Stimulated activated CD8-positive, alpha-beta memory T cell treated with anti-CD3 and anti-CD28 coated beads, Interleukin-7, amount 100 ng/mL, for 48 hours (primary cell): Measurements from ENCODE around the gene GNB1.
A peak's percentile ranks its signal among the peaks of the same experiment; 100 is the strongest.

Experiments used
- DNase-seq, 2 donors: peaks; one replicate each; pipeline ENCODE4 v3.0.0-alpha.2; 2020; ENCODE audit warnings: low read depth in 1 of 2; ENCODE audit errors: extremely low read depth in 1 of 2

The GNB1 gene

DNA sequence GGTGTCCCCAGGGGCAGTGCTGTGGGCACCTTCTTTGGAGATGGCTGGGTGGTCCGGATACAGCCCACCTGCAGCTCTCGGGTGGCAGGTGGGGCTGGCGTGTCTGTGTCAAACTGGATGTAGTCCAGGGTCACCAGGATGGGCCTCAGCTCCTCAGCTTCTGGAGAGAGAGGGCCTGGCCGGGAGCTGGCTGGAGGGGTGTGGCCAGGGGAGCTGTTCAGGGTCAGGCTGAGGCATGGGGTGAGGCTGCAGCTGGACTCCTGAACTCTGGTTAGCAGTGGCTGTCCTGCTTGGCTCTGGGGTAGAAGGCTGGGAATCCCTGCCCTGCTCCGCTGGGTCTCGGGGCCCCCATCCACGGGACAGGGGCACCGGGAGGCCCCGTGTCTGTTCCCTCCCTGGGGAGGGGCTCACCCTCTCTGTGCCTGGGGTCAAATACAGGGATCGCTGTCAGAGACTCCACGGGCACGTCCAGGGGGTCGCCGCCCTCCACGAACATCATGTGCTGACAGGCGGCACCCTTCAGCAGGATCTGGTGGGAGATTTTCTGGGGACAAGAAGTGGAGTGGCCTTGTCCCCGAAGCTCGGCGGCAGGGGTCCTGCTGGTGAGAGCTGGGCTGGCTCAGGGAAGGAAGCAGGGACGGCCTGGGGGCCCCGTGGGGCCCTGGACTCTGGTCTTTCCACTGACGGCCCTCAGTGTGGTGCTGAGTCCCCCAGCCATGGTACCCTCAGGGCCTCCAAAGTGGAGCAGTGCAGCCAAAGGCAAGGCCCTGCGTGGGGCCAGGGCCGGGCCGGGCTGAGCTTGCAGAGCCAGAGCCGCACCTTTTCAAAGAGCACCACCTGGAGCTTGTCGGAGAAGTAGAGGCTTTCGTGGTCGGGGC, 32.3 kb upstream of the GNB1 start:
- no peak for DNase-seq

DNA sequence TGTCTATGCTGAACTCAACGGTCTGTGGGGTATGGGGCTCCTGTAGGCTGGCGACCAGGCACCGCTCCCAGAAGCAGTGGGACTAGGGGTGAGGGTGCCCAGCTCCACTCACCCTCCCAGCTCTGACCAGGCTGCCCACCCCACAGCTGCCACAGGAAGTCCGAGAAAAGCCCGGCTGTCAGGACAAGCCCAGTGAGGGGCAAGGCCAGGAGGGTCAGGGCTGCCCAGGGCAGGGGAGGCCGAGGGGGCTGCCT, 31.7 kb upstream of the GNB1 start:
- no peak for DNase-seq

DNA sequence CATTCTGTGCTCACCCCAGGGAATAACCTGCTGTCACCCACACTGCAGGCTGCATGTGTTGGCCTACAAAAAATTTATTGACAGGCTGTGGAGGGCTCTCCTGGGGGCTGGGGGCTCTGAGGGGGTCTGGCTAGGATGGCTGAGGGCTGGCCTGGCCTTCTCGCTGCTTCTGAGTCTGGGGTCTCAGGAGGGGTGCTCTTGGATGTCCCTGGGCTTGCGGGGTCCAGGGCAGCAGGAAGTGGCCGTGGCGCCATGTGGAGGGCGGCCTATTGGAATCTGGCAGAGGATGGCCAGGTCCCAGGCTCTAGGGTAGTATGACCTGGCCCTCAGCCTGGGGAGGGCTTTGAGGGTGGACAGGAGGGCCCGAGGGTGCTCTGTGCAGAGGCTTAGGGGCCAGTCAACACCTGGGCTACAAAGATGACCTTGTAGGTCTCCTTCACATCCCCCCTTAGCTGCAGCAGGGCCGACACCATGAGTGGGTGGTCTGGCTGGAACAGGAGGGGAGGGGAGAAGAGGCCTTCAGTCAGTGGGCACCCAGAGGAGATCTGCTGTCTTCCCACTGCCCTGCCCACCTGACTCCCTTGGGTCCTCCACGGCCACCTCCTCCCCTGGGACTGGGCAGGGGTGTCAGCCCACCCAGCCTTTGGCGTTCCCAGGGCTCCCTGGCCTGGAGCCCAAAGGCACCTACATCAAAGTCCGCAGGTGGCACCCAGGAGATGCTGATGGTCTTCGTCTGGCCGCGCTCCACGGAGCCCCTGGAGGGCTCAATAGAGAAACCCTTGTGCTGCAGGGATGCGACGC, 31.2 kb upstream of the GNB1 start:
- DNase-seq, result no peak

DNA sequence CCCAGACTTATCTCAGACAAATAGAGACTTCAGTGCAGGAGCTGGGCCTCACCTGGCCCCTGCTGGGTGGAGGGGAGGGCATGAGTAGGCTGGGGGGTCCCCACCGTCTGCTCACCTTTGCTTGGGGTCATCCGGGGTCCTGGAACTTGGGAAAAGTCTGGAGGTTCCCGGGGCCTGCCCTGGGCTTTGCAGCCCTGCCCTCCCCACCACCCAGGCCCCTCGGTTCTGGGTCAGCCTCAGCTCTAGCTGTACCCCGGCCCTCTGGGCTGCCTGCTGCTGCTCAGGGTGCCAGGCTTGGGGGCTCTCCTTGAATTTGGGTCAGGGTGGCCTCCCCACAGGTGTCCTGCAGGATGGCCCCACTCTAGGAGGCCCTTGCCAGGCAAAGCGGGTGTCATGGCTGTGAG, 30.6 kb upstream of the GNB1 start:
- DNase-seq, result no peak

DNA sequence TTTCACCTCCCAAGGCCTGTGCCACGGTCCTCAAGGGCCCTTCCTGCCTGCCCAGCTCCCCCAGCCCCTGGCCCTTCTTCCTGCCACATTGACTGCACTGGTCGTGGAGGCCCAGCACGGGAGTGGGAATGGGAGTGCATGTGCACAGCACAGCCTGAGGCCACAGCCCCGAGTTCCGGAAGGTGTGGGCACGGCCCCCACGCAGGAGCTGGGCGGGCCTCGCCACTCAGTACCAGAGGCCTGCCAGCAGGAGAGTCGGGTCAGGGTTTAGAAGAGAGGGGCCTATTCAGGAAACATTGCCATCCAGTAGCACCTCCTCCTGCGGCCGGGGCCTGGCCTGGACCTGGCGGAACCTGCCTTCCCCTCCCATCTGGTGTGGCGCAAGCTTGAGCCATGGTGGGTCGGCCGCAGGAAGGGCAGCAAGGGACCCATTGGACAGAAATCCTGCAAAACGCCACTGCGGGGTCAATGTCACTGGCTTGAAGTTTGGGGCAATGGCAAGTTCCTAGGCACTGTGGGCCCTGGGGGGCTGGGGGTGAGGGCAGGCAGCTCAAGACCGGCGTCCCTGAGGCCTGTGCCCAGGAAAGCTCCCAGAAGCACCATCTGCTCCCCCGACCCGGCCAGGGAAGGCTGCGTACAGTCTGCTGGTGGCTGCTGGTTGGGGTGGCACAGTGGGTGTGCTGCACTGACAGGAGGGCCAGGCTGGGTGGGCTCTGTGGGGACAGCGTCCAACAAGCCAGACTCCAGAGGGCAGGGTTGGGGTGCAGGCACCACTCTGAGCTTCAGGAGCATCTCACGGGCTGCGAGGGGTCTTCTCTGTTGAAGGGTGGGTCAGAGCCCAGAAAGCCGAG, 29.9 kb upstream of the GNB1 start:
- DNase-seq, result no peak

DNA sequence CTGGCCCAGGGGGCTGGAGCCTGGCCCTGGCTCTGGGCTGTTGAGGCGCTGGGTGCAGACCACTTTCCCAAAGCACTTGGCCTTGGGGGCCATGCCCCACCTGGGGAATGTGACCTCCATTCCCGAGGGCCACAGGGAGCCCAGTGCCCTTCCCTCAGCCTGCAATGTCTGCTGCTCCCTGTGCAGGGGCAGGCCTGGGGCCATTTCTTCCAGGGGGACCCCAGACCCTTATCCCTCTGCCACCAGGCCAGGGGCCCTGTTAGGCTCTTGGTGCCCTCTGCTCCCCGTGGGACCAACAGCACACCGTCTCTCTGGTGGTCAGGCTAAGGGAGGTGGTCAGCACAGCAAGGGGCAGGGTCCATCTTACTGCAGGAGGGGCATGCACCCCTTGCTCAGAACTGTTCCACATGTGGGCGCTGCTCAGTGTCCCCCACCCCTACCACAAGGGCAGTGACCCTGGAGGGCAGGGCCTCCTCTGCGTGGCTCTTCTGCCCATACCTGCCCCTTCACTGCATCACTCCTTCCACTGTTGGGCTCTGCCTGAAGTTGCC, 29.2 kb upstream of the GNB1 start:
- DNase-seq, result no peak

DNA sequence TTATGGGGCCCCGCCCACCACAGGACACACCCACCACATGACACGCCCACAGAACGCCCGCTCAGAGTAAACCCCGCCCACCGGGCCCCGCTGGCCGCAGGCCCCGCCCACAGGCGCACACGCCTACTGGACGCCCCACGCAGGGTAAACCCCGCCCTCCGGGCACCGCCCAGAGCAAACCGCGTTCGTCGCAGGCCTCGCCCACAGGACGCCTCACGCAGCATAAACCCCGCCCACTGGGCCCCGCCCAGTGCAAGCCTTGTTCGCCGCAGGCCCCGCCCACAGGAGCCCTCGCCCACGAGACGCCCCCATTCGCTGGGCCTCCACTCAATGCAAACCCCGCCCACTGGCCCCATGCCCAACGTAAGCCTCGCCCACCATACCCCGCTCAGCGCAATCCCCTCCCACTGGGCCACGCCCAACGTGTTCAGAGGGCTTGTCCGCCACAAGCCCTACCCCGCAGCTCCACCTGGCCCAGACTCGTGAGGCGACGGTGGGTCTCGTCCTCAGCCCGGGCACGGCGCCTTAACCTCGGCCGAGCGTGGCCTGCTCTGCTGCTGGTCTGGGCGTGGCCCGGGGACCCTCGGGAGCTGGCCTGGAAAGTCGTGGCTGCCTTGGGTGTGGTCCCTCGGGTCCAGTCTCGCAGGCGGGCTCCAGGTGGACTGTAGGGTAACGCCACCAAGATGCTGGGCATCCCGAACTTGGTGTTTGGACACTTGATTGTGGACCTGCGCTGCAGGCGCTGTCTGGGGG, 28.6 kb upstream of the GNB1 start:
- peak; percentile 97 to 99 for DNase-seq

DNA sequence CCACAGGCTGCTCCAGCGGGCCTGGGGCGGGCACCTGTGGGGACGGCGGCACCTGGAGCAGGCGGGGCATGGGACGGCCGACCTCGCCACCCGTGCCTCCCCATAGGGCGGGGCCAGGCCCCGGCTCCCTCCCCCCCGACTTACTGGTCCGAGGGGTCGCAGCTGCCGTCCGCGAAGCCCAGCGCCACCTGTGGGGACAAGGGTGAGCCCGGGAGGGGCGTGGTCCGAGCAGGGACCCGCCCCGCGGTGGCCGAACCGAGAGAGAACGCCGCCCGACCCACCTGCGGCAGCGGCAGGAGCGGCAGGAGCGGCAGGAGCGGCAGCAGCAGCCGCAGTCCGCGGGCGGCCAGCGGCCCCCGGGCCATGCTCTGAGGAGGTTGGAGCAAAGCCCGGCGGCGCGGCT, 28.0 kb upstream of the GNB1 start, which contains the start of gene TMEM52:
Gene TMEM52, minus strand, starts transcription at position 379 of the 403 bp plus-strand sequence. Its CDS starts 14 bp downstream, at position 365.
- no peak for DNase-seq

DNA sequence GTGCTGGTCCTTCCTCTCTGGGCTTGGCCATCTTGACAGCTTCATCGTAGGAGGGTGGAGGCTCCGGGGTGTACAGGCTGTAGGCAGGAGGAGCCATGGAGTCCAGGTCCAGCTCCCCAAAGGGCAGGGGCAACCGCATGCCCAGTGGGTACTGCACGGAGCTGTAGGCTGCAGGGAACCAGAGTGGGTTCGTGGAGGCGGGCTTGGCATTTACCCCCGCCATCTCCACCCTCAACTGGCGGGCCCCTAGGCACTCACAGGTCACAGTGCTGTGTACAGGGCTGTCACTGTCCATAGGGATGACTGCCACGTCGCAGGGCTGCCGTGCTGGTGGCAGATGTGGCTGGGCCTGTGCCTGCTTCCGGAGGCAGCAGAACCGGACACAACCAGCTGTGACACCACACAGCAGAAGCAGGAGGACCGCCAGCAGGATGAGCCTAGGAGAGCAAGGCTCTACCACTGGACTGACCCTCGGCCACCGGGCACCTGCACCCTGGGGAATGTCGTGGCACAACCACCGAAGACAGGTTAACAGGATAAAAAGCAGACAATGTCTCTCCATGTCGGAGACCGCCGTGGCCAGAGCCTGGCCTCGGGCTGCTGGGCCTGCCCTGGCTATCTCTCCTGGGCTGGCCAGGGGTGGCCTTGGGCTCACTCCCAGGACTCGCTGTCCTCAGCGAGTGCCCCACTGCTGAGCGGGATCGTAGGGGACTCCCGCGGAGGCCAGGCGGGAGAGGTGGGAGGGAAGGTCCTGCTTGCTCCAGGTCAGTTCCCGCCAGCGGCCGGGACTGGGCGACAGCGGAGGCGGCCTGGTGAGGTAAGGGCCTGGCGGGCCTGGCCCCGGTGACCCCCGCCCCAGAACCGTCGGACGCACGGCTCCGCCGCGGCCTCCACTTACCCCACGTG, 27.4 kb upstream of the GNB1 start:
- no peak for DNase-seq

DNA sequence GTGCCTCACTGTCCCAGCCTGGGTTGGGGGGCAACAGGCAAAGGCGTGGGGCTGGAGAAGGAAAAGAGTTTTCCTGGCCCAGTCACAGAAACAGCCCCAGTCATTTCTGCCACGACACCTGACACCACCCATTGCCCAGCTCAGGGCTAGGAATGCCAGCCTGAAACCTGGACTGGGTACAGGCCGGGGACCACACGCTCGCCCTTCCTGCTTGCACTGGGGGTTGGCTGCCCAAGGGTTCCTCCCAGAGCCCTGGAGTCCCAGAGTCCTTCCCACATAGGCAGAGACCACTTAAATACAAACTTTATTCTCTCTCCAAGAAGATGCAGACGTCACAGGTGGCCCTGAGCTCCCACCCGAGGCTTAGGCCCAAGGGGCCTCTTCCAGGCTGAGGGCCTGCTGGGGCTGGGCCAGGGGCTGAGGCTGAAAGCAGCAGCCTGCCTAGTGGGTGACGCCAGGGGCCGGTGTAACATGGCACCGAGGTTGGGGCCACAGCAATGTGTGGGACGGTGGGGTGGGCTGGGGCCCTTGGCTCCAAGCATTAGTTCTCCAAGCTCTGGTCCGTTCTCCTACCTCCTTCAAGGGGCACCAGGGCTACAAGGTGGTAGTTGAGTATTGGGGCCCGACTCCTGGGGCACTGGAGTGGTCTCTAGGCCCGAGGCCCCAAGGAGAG, 26.6 kb upstream of the GNB1 start:
- no peak for DNase-seq

DNA sequence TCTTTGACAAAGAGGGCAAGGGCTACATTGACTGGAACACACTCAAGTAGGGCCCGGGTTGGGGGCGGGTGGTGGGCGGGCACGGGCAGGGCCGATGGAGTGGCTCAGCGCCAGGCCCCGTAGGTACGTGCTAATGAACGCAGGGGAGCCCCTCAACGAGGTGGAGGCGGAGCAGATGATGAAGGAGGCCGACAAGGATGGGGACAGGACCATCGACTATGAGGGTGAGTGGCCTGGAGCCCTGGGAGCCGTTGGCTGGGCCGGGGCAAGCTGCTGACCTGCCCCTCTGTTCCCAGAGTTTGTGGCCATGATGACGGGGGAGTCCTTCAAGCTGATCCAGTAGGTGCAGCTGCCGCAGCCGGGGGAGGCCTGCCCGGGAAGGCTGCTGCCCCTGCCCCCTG, 26.0 kb upstream of the GNB1 start:
- DNase-seq, result no peak

DNA sequence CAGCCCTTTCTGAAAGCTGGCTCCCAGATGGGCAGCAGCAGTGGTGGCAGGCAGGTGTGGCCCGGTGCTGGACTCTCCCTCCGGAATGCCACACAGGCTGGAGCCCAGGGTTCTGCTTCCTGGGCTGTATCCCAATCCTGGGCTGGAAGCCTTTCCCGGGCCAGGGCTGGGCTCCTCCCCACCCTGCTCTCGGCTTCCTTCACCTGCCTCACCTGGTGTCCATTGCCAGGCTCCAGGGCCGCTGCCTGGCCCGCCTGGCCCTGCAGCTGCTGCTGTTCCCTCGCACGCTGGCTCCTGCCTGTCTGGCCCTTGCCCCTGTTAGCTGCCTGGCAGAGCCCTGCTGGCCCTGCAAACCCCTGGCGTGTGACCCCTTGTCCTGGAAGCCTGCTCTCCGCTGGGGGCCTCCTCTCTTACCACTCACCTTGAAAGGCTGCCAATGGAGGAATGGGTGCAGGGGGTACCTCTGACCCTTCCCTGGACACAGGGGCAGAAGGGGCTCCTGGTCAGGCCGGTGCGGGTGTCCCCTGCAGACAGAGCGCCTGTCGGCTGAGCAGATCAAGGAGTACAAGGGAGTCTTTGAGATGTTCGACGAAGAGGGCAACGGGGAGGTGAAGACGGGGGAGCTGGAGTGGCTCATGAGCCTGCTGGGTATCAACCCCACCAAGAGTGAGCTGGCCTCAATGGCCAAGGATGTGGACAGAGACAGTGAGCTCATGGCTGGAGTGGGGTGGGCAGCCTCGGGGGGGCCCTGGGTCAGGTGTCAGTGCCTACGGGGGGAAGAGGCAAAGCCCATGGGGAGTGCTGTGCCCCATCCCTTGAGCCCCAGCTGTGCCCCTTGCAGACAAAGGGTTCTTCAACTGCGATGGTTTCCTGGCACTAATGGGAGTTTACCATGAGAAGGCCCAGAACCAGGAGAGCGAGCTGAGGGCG, 25.3 kb upstream of the GNB1 start:
- no peak for DNase-seq

DNA sequence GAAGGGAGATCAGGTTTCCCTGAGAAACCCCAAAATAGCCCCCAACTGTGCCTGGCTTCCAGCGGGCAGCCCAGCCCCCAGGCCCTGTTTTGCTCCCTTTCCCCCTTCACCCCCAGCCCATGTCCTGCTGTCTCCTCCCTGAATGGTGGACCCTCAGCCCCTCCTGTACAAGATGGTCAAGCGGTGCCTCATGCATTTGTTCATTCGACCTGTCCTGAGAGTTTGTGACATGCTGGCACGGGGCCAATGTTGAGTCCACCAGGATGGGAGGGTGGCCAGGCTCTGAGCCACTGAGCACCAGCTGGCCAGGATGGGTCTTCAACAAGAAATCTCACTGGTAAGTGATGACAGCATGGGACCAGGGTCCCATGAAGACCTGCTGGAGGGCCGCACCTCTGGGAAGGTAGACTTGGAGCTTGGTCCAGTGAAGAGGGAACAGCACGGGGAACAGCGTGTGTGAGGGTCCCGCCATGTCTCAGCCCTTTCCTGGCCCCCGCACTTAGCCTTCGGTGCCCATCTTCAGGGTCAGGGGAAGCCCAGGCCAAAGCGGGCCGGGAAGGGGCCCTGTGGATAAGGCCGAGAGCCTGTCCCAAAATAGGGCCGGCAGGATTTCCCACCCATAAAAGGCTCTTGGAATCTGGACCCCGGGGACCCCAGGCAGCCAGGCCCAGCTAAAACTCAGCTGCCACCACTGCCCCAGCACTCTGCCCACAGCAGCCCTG, 24.2 kb upstream of the GNB1 start, which contains the start of gene CALML6:
Gene CALML6, plus strand, starts transcription at position 290 of the 722 bp plus-strand sequence. Its CDS starts 21 bp downstream, at position 311.
- no peak for DNase-seq

DNA sequence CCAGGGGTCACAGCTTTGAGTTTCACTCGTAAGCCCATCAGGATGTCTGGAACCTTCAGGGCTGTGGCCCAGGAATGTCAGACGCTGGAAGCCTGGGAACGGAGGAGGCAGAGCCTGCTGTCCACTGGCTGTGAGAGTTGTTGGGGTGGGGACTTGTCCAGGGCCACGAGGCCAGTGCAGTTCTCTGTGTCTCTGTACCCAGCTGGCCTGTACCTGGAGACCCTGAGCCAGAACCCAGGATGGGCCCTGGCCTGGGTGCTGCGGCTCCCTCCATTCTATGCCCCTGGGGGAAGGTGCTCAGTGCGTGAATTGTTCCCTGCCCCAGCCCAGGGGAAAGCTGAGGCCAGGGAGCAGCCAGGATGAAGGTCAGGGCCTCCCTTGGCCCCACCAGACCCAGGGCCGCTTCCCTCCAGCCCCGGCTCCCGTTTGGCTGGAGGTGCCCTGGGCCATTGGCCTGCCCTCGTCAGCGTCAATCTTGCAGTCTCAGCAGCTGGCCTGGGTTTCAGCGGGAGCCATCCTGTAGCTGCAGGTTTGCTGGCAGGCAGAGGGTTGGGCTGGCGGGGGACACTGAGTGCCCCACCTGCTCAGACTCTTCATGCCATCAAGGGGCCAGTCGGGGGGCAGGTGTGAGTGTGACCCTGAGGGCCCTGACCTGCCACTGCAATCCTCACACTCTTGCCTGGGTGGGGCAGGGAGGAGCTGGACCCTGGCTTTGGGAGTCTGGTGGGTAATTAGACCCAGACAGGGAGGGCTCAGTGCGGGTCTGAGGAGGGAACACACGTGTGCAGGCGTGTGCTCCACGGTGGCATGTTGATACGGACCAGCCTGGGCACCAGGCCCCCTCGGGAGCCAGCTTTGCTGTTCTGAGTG, 23.4 kb upstream of the GNB1 start:
- DNase-seq, result no peak

DNA sequence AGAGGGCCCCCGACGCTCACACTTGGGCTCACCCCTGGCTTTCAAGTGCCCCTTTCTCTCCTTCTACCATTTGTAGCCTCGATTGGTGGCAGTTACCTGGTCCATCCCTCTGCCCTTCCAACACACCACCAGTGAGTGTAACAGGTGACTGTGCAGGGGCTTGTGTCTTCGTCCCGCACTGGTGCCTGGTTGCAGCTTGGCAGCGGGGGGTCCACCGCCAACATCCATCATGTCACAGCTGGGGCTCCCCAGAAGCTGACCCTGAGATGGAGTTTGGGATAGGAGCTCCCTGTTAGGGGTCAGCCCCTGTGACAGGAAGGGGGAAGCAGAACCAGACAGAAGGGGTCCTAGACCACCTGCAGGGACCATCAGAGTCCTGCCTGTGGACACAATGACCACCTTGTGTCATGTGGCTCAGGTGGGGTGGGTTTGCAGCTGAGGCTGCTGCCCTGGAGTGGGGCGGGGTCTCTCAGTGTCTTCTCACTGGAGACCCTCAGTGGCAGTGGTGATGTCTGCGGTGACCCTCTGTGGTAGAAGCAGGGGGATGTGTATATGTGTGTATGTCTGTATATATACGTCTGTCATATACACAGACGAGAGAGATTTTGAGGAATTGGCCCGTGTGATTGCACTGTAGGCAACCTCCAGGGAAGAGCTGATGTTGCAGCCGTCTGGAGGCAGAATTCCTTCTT, 20.6 kb upstream of the GNB1 start:
- no peak for DNase-seq
